HG03460 (cell line): ENCODE data around the gene PDE8A.
"Not testable (repeated sequence)": the region's sequence is repeated elsewhere in the genome, so short reads cannot be mapped to it uniquely, and the experiment has no call there.

Experiments
- ATAC-seq: cut with Tn5 transposase; IDR thresholded peaks from one replicate; pipeline ENCODE4 v1.9.1; 2021; ENCODE audit not compliant: unreplicated experiment

PDE8A gene

GRCh38 chr15:85157344-85157743 lies 175.7 kb downstream of the PDE8A start:
- ATAC-seq, result no peak

GRCh38 chr15:85162237-85162636 lies 180.6 kb downstream of the PDE8A start:
- no peak for ATAC-seq

- ATAC-seq, result no peak
Observed at GRCh38 chr15:85164841-85165466, 183.3 kb downstream of the PDE8A start.

- ATAC-seq, result no peak
Observed at GRCh38 chr15:85167568-85167967, 185.9 kb downstream of the PDE8A start.

GRCh38 chr15:85168642-85169173 lies 187.1 kb downstream of the PDE8A start:
- ATAC-seq, result no peak

- no peak for ATAC-seq
Observed at GRCh38 chr15:85171736-85172135, 190.1 kb downstream of the PDE8A start.

- no peak for ATAC-seq
Observed at GRCh38 chr15:85172846-85173490, 191.3 kb downstream of the PDE8A start.

- ATAC-seq, result not testable (repeated sequence)
Observed at GRCh38 chr15:85173630-85174029, 192.0 kb downstream of the PDE8A start.

- ATAC-seq, result no peak
Observed at GRCh38 chr15:85174521-85174920, 192.9 kb downstream of the PDE8A start.

- ATAC-seq, result not testable (repeated sequence)
Observed at GRCh38 chr15:85177042-85177515, 195.4 kb downstream of the PDE8A start.

GRCh38 chr15:85178308-85178707 lies 196.7 kb downstream of the PDE8A start:
- no peak for ATAC-seq

GRCh38 chr15:85179700-85180099 lies 198.0 kb downstream of the PDE8A start:
- no peak for ATAC-seq

GRCh38 chr15:85185350-85185749 lies 203.7 kb downstream of the PDE8A start:
- not testable (repeated sequence) for ATAC-seq

GRCh38 chr15:85188171-85188577 lies 206.5 kb downstream of the PDE8A start:
- not testable (repeated sequence) for ATAC-seq
